PC-9 (cell line): ENCODE data around the gene CTCF. TPM values are rescaled to one million over a fixed set of nuclear protein-coding genes. Genes with fewer than 3 reads are reported as not detected.

Experiments used
- BruUV-seq: library from RNA; stranded (reverse); fragments of 400-500 nt; replicated peaks from 2 replicates; lab custom pipeline; 2021; lab: Mats Ljungman, UMichigan
- CTCF ChIA-PET: fragments of 300-600 bp; sonication (Branson Sonifier 250); formaldehyde crosslinking; loops from one replicate; lab custom pipeline; 2022; ENCODE audit warnings: antibody characterized with exemption; lab: Charles Lee
- POLR2A ChIA-PET: fragments of 300-600 bp; sonication (Branson Sonifier 250); formaldehyde crosslinking; loops from one replicate; lab custom pipeline; 2022; ENCODE audit warnings: antibody characterized with exemption; ENCODE audit not compliant: unreplicated experiment; lab: Charles Lee
- DNase-seq, 2 experiments: peaks; one replicate each; pipeline versions ENCODE4 v3.0.0 to v3.0.0-alpha.2; 2015 to 2022; ENCODE audit warnings: mixed read lengths in 1 of 2
- H2AFZ ChIP-seq: fragments of 200-600 bp; sonication (generic); 2 replicates; pipeline ENCODE4 v1.8.1; 2017; ENCODE audit warnings: antibody characterized with exemption
- H3F3A ChIP-seq: fragments of 200-600 bp; sonication (generic); 2 replicates; pipeline ENCODE4 v1.8.1; 2017; ENCODE audit warnings: antibody characterized with exemption, mild to moderate bottlenecking, low read depth; ENCODE audit not compliant: insufficient read depth
- H3K27ac ChIP-seq: fragments of 200-600 bp; sonication (generic); 2 replicates; pipeline ENCODE4 v1.6.1; 2016; ENCODE audit warnings: mixed run types
- H3K27me3 ChIP-seq: fragments of 200-600 bp; sonication (generic); 2 replicates; pipeline ENCODE4 v1.6.1; 2016; ENCODE audit warnings: low read depth, mixed run types; ENCODE audit not compliant: insufficient read depth
- H3K36me3 ChIP-seq: fragments of 200-600 bp; sonication (generic); 2 replicates; pipeline ENCODE4 v1.6.1; 2016; ENCODE audit warnings: low read depth, mixed run types
- H3K4me1 ChIP-seq: fragments of 200-600 bp; sonication (generic); replicated peaks from 2 replicates; pipeline ENCODE4 v1.6.1; 2016; ENCODE audit warnings: mixed run types; ENCODE audit not compliant: insufficient read depth
- H3K4me2 ChIP-seq: fragments of 200-600 bp; sonication (generic); 2 replicates; pipeline ENCODE4 v1.6.1; 2017; ENCODE audit warnings: mixed run types
- H3K4me3 ChIP-seq: fragments of 200-600 bp; sonication (generic); 2 replicates; pipeline ENCODE4 v1.6.1; 2016; ENCODE audit warnings: mixed run types
- H3K79me2 ChIP-seq: fragments of 200-600 bp; sonication (generic); 2 replicates; pipeline ENCODE4 v1.6.1; 2017; ENCODE audit warnings: low read depth, mixed run types
- H3K9me2 ChIP-seq: fragments of 200-600 bp; sonication (generic); 2 replicates; pipeline ENCODE4 v1.8.1; 2017; ENCODE audit warnings: mild to moderate bottlenecking; ENCODE audit not compliant: insufficient read depth
- H3K9me3 ChIP-seq: fragments of 200-600 bp; sonication (generic); 2 replicates; pipeline ENCODE4 v1.8.1; 2016; ENCODE audit warnings: low read depth; ENCODE audit not compliant: insufficient read depth
- H4K20me1 ChIP-seq: fragments of 200-600 bp; sonication (generic); 2 replicates; pipeline ENCODE4 v1.8.1; 2017; ENCODE audit not compliant: insufficient read depth
- CTCF ChIP-seq: fragments of 200-600 bp; sonication (generic); conservative IDR thresholded peaks from 2 replicates; pipeline ENCODE4 v1.6.1; 2017; ENCODE audit warnings: mixed run types, antibody characterized with exemption, mild to moderate bottlenecking, moderate library complexity
- EZH2 ChIP-seq: fragments of 200-600 bp; sonication (generic); IDR thresholded peaks from 2 replicates; pipeline ENCODE4 v1.8.0; 2017; ENCODE audit warnings: antibody characterized with exemption, low read depth
- intact Hi-C: fragments of 100-400 bp; cut with micrococcal nuclease; formaldehyde crosslinking; loops from one replicate; pipeline ENCODE4 v1.10.0; 2022; ENCODE audit not compliant: unreplicated experiment
- total RNA-seq: library from RNA; stranded (reverse); gene quantifications from 2 replicates; pipeline ENCODE4 v1.2.3, GENCODE V29; 2021

CTCF gene
- total RNA-seq, 1 experiment from 2014 or later = 39.0 TPM

- no peak overlapping the region for H3K27ac ChIP-seq
- H3K79me2 ChIP-seq = peaks cover 1% of the 10 kb centered on the region; the same call in 1 of the 2 replicates
- peak in 1 of 2 experiments; percentile 51 for DNase-seq
- peaks cover 16% of the 10 kb centered on the region; the same call in 1 of the 2 replicates for H3F3A ChIP-seq
- no peaks in the 10 kb centered on the region for H3K27me3 ChIP-seq
- no peak for TF ChIP-seq EZH2
- no peak for TF ChIP-seq CTCF
- TSS peak; percentile 30 for BruUV-seq
- CTCF ChIA-PET = no interaction called here
- no peaks in the 10 kb centered on the region for H3K4me1 ChIP-seq
- H3K36me3 ChIP-seq = no peaks in the 10 kb centered on the region
- H3K4me3 ChIP-seq = no peak overlapping the region
- H3K9me3 ChIP-seq = no peaks in the 10 kb centered on the region
- no peaks in the 10 kb centered on the region for H3K9me2 ChIP-seq
- POLR2A ChIA-PET = no interaction called here
- intact Hi-C loops = no loop called here
- H2AFZ ChIP-seq = no peak overlapping the region
- H4K20me1 ChIP-seq = 0 out of 2 replicates have a peak, but pooled peaks cover 2% of the 10 kb centered on the region
- H3K4me2 ChIP-seq = no peak overlapping the region
Observed at GRCh38 chr16:67542464-67542863, 19.9 kb upstream of the CTCF start.

GRCh38 chr16:67543036-67543435, 19.3 kb upstream of the CTCF start:
- no peak overlapping the region for H3K27ac ChIP-seq
- H3K4me2 ChIP-seq = no peak overlapping the region
- H3K27me3 ChIP-seq = no peaks in the 10 kb centered on the region
- TF ChIP-seq EZH2 = no peak
- no peak for TF ChIP-seq CTCF
- DNase-seq = no peak
- ChIA-PET CTCF (no interaction called here), POLR2A (interaction anchor here (0.7 kb wide), 1 partner anchor 13 kb away, joined by 3 read pairs; no protein-coding TSS in a partner anchor)
- H3K79me2 ChIP-seq = no peaks in the 10 kb centered on the region
- 0 out of 2 replicates have a peak, but pooled peaks cover 2% of the 10 kb centered on the region for H4K20me1 ChIP-seq
- no peaks in the 10 kb centered on the region for H3K4me1 ChIP-seq
- intact Hi-C loops = no loop called here
- H3K9me2 ChIP-seq = no peaks in the 10 kb centered on the region
- no TSS peak for BruUV-seq
- H2AFZ ChIP-seq = no peak overlapping the region
- H3F3A ChIP-seq = peaks cover 17% of the 10 kb centered on the region; the same call in 1 of the 2 replicates
- no peaks in the 10 kb centered on the region for H3K36me3 ChIP-seq
- H3K4me3 ChIP-seq = no peak overlapping the region
- no peaks in the 10 kb centered on the region for H3K9me3 ChIP-seq

GRCh38 chr16:67543582-67543981, 18.7 kb upstream of the CTCF start:
- H3K79me2 ChIP-seq = no peaks in the 10 kb centered on the region
- H3K4me3 ChIP-seq = no peak overlapping the region
- H3K36me3 ChIP-seq = no peaks in the 10 kb centered on the region
- 0 out of 2 replicates have a peak, but pooled peaks cover 2% of the 10 kb centered on the region for H4K20me1 ChIP-seq
- DNase-seq = no peak
- ChIA-PET POLR2A (interaction anchor here (0.7 kb wide), 1 partner anchor 14 kb away, joined by 3 read pairs; no protein-coding TSS in a partner anchor), CTCF (no interaction called here)
- TF ChIP-seq CTCF (no peak), EZH2 (no peak)
- H3K27ac ChIP-seq = no peak overlapping the region
- no TSS peak for BruUV-seq
- no peak overlapping the region for H2AFZ ChIP-seq
- intact Hi-C loops = no loop called here
- H3F3A ChIP-seq = peaks cover 17% of the 10 kb centered on the region; the same call in 1 of the 2 replicates
- H3K9me2 ChIP-seq = no peaks in the 10 kb centered on the region
- H3K4me2 ChIP-seq = no peak overlapping the region
- no peaks in the 10 kb centered on the region for H3K4me1 ChIP-seq
- H3K27me3 ChIP-seq = no peaks in the 10 kb centered on the region
- H3K9me3 ChIP-seq = no peaks in the 10 kb centered on the region
